Fibroblast of lung (primary cell): Measurements from ENCODE around the gene ALDH3B2.

Experiments
- CTCF ChIP-seq, 2 donors: IDR thresholded peaks in 1 of 2; conservative IDR thresholded peaks in 1 of 2; 1 replicate in 1 of 2; 2 replicates in 1 of 2; pipeline ENCODE4 v1.5.1; 2011 to 2012; ENCODE audit warnings: low read length in 2 of 2, control low read depth in 1 of 2, inconsistent platforms in 1 of 2, low read depth in 1 of 2, mild to moderate bottlenecking in 1 of 2
- EZH2 ChIP-seq: IDR thresholded peaks from 2 replicates; pipeline ENCODE4 v1.5.1; 2012; ENCODE audit warnings: low read length, control low read depth, mild to moderate bottlenecking; ENCODE audit errors: missing control alignments

DNA sequence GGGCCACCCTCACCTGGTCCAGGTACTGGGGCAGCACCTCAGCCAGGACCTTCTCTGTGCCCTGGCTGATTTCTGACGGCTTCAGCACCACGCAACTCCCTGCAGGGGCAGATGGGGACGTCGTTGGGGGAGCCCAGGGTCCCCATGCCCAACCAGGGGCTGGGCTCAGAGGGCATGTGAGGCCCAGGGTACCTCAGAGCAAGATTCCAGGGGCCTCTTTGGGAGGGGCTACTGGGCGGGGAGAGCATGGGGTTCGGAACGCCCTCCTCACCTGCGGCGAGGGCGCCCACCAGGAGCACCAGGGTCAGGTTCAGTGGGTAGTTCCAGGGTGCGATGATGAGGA, 8.1 kb downstream of the ALDH3B2 start:
- TF ChIP-seq CTCF (conservative IDR thresholded peaks at IDR 0.05 in 1 of 2, IDR thresholded peaks at IDR 0.05 in 1 of 2; ENCODE audit: low read depth in 1 of 2, low read length in 2 of 2) (no peak), EZH2 (no peak)
